HepG2 (cell line): ENCODE data around the gene PDIK1L. TPM values are rescaled to one million over a fixed set of nuclear protein-coding genes. Genes with fewer than 3 reads are reported as not detected.

ENCODE experiments used
- ATAC-seq: fragments of 200-7000 bp; cut with Tn5 transposase; 3 replicates; pipeline ENCODE4 v1.9.1; 2020; ENCODE audit warnings: mild to moderate bottlenecking, moderate library complexity
- BruUV-seq: library from RNA; stranded (reverse); fragments of 400-500 nt; replicated peaks from 2 replicates; lab custom pipeline; 2021; lab: Mats Ljungman, UMichigan
- CTCF ChIA-PET: fragments of 300-600 bp; formaldehyde crosslinking; extraction: SDS; loops from one replicate; lab custom pipeline; 2021; ENCODE audit warnings: low total read pairs, inconsistent platforms, low intra/inter-chr PET ratio; lab: Yijun Ruan, JAX
- POLR2A ChIA-PET: fragments of 350-600 bp; sonication (Branson Sonifier 250); formaldehyde crosslinking; loops from one replicate; lab custom pipeline; 2020; ENCODE audit warnings: antibody characterized with exemption, inconsistent platforms; lab: Yijun Ruan, JAX
- DNase-seq: peaks from one replicate; pipeline ENCODE4 v3.0.0-alpha.2; 2015; ENCODE audit warnings: low spot score
- FAIRE-seq: peaks from 3 replicates; lab custom pipeline; 2011; peaks lifted over from hg19 to GRCh38; lab: Jason Lieb, UNC
- H2AFZ ChIP-seq: one replicate; pipeline ENCODE4 v1.6.1; 2011; ENCODE audit warnings: low read length, inconsistent platforms
- H3K27ac ChIP-seq: fragments of 300-600 bp; 3 replicates; pipeline ENCODE4 v1.8.0; 2011; ENCODE audit warnings: mixed run types, mild to moderate bottlenecking, mixed read lengths, low read length, inconsistent platforms; ENCODE audit not compliant: insufficient read depth; ENCODE audit errors: extremely low read length
- H3K27me3 ChIP-seq, 2 experiments: fragments of 200-600 bp in 1 of 2; 2 replicates in 1 of 2; 3 replicates in 1 of 2; pipeline versions ENCODE4 v1.6.0 to v1.8.0; 2011; ENCODE audit warnings: low read length in 2 of 2, mild to moderate bottlenecking in 2 of 2, moderate library complexity in 2 of 2, inconsistent platforms in 1 of 2; ENCODE audit not compliant: insufficient read depth in 2 of 2, control insufficient read depth in 1 of 2
- H3K36me3 ChIP-seq, 2 experiments: fragments of 200-600 bp in 1 of 2; replicated peaks in 1 of 2; 2 replicates in 1 of 2; 3 replicates in 1 of 2; pipeline versions ENCODE4 v1.5.1 to v1.8.0; 2011; ENCODE audit warnings: low read length in 2 of 2, inconsistent platforms in 1 of 2; ENCODE audit not compliant: insufficient read depth in 2 of 2, control insufficient read depth in 1 of 2
- H3K4me1 ChIP-seq: 2 replicates; pipeline ENCODE4 v1.5.1; 2012; ENCODE audit warnings: low read length, inconsistent platforms; ENCODE audit not compliant: insufficient read depth
- H3K4me2 ChIP-seq: 2 replicates; pipeline ENCODE4 v1.6.0; 2011; ENCODE audit warnings: low read depth, low read length, inconsistent platforms
- H3K4me3 ChIP-seq, 3 experiments: fragments of 200-600 bp in 1 of 3; sonication (generic), shearing (Covaris generic) in 1 of 3; replicated peaks in 1 of 3; 2 replicates each; pipeline ENCODE4 v1.5.1; 2011 to 2016; ENCODE audit warnings: low read length in 3 of 3, inconsistent platforms in 2 of 3, low read depth in 2 of 3, mild to moderate bottlenecking in 2 of 3, control low read depth in 1 of 3, mixed read lengths in 1 of 3; ENCODE audit not compliant: insufficient read depth in 1 of 3
- H3K79me2 ChIP-seq: one replicate; pipeline ENCODE4 v1.6.1; 2011; ENCODE audit warnings: low read length, inconsistent platforms; ENCODE audit not compliant: insufficient read depth
- H3K9ac ChIP-seq: 2 replicates; pipeline ENCODE4 v1.6.0; 2011; ENCODE audit warnings: mild to moderate bottlenecking, low read depth, low read length, inconsistent platforms; ENCODE audit not compliant: insufficient read depth
- H3K9me3 ChIP-seq: 2 replicates; pipeline ENCODE4 v1.5.1; 2012; ENCODE audit warnings: mild to moderate bottlenecking, low read length
- H4K20me1 ChIP-seq: 2 replicates; pipeline ENCODE4 v1.6.0; 2011; ENCODE audit warnings: inconsistent platforms, mild to moderate bottlenecking, low read length, moderate library complexity; ENCODE audit not compliant: insufficient read depth
- BCL6 ChIP-seq: IDR thresholded peaks from 2 replicates; pipeline ENCODE4 v1.6.1; 2016; ENCODE audit warnings: missing genetic modification reagents, missing compliant biosample characterization
- GLI4 ChIP-seq: sonication (generic); formaldehyde crosslinking; IDR thresholded peaks from 2 replicates; pipeline ENCODE4 v1.5.1; 2020; ENCODE audit warnings: missing genetic modification reagents, mild to moderate bottlenecking, moderate library complexity, borderline replicate concordance
- TOPORS ChIP-seq: sonication (generic); formaldehyde crosslinking; IDR thresholded peaks from 2 replicates; pipeline ENCODE4 v1.8.0; 2023; ENCODE audit warnings: mild to moderate bottlenecking, missing genetic modification reagents
- ZMYM4 ChIP-seq: sonication (generic); formaldehyde crosslinking; IDR thresholded peaks from 2 replicates; pipeline ENCODE4 v1.8.1; 2023; ENCODE audit warnings: mild to moderate bottlenecking, missing genetic modification reagents
- ZNF101 ChIP-seq: sonication (generic); formaldehyde crosslinking; IDR thresholded peaks from 2 replicates; pipeline ENCODE4 v1.4.0; 2020; ENCODE audit warnings: mild to moderate bottlenecking, low read depth, missing genetic modification reagents, borderline replicate concordance
- ZNF235 ChIP-seq: sonication (generic); formaldehyde crosslinking; IDR thresholded peaks from 2 replicates; pipeline ENCODE4 v1.8.1; 2023; ENCODE audit warnings: mild to moderate bottlenecking, missing genetic modification reagents, borderline replicate concordance
- ZNF558 ChIP-seq: sonication (generic); formaldehyde crosslinking; IDR thresholded peaks from 2 replicates; pipeline ENCODE4 v1.9.0; 2022; ENCODE audit warnings: mild to moderate bottlenecking, missing genetic modification reagents, borderline replicate concordance
- ZNF563 ChIP-seq: sonication (generic); formaldehyde crosslinking; IDR thresholded peaks from 2 replicates; pipeline ENCODE4 v1.8.0; 2022; ENCODE audit warnings: mild to moderate bottlenecking, moderate library complexity, missing genetic modification reagents
- ZSCAN25 ChIP-seq: sonication (generic); formaldehyde crosslinking; IDR thresholded peaks from 2 replicates; pipeline ENCODE4 v1.8.0; 2022; ENCODE audit warnings: mild to moderate bottlenecking, missing genetic modification reagents
- ZSCAN30 ChIP-seq: sonication (generic); formaldehyde crosslinking; IDR thresholded peaks from 2 replicates; pipeline ENCODE4 v1.5.0; 2020; ENCODE audit warnings: mild to moderate bottlenecking, missing genetic modification reagents
- WGBS: methylation state at CpG from one replicate; pipeline ENCODE4 v1.1.6; 2017; ENCODE audit warnings: low lambda C conversion rate; 5-methylcytosine and 5-hydroxymethylcytosine counted together
- in situ Hi-C: cut with HindIII; loops from 2 replicates; pipeline ENCODE4 v1.10.0; 2017; ENCODE audit warnings: low pct_unique_long_range_greater_than_20kb; ENCODE audit not compliant: extremely low pct_ligation_motif_present
- intact Hi-C: fragments of 100-400 bp; cut with micrococcal nuclease; formaldehyde crosslinking; loops from one replicate; pipeline ENCODE4 v1.10.0; 2022; ENCODE audit not compliant: unreplicated experiment
- polyA plus RNA-seq, 8 experiments: library from polyadenylated mRNA; depleted of rRNA in 3 of 8; stranded (reverse) in 7 of 8; unstranded in 1 of 8; fragments of >200 nt; fragmentation: Illumina TruSeq in 4 of 8; extraction: Trizol in 4 of 8; gene quantifications; 2 replicates each; pipeline versions ENCODE4 v1.2.1 to v1.2.3, GENCODE V29; 2011 to 2016; ENCODE audit warnings: low read depth in 4 of 8, missing spikeins in 1 of 8, mixed read lengths in 1 of 8; ENCODE audit not compliant: insufficient read depth in 1 of 8
- total RNA-seq, 5 experiments: library from RNA; depleted of rRNA; stranded (reverse); fragments of >200 nt; fragmentation: Illumina TruSeq; extraction: Trizol; gene quantifications; 2 replicates each; pipeline ENCODE4 v1.2.3, GENCODE V29; 2016; ENCODE audit warnings: low read depth in 1 of 5
- TF ChIP-seq, protein P1 (sequence below): sonication (generic); formaldehyde crosslinking; IDR thresholded peaks from 2 replicates; pipeline ENCODE4 v1.5.1; 2020; ENCODE audit warnings: missing genetic modification reagents, mild to moderate bottlenecking, borderline replicate concordance
- TF ChIP-seq, protein P2 (sequence below): sonication (generic); formaldehyde crosslinking; IDR thresholded peaks from 2 replicates; pipeline ENCODE4 v1.4.0; 2020; ENCODE audit warnings: mild to moderate bottlenecking, missing genetic modification reagents

PDIK1L gene
- total and polyA plus RNA-seq, 2 of the 13 experiments (the other 11 are each of a cell fraction or from before 2014, with no cell fraction given), result 1.9 to 4.6 TPM

DNA sequence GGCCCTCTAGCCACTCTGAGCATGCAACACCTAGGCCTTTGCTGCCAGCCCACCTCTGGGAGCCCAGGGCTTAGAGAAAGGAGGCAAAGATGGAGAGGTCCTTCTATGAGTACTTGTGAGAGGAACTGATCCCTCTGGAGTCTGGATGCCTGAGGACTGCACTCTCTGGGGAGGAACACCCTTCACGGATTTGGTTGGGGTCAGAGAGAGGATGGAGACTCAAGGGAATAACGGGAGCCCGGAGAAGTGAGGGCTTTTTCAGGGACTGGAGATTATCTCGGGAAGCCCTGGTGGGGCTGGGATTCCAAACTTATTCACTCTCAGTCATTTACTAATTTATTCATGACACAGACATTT lies 57.6 kb downstream of the PDIK1L start:
- peaks cover 31% of the 10 kb centered on the region for H3K4me1 ChIP-seq
- no peaks in the 10 kb centered on the region for H4K20me1 ChIP-seq
- H3K9me3 ChIP-seq, result no peaks in the 10 kb centered on the region
- no peak overlapping the region for H3K9ac ChIP-seq
- 53% methylated on average over 4 of the region's 4 CpGs for WGBS
- ATAC-seq, result peak; percentile 10; the same call in 1 of the 3 replicates
- no peak overlapping the region for H3K27ac ChIP-seq
- in situ Hi-C loops (loop anchor here (10.0 kb wide), 1 partner anchor 274 kb away; no protein-coding TSS in a partner anchor), intact Hi-C loops (loop anchor here (2.0 kb wide), 1 partner anchor 64 kb away; no protein-coding TSS in a partner anchor)
- TF ChIP-seq, protein P1, sequence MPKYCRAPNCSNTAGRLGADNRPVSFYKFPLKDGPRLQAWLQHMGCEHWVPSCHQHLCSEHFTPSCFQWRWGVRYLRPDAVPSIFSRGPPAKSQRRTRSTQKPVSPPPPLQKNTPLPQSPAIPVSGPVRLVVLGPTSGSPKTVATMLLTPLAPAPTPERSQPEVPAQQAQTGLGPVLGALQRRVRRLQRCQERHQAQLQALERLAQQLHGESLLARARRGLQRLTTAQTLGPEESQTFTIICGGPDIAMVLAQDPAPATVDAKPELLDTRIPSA (CRISPR knock-in tag), result no peak
- TF ChIP-seq ZSCAN30 (no peak), GLI4 (CRISPR knock-in tag) (no peak), ZNF563 (CRISPR knock-in tag) (no peak), ZNF558 (CRISPR knock-in tag) (no peak), ZMYM4 (CRISPR knock-in tag) (no peak), ZNF101 (no peak), ZSCAN25 (no peak), BCL6 (no peak), TOPORS (CRISPR knock-in tag) (no peak), ZNF235 (no peak)
- TF ChIP-seq, protein P2, sequence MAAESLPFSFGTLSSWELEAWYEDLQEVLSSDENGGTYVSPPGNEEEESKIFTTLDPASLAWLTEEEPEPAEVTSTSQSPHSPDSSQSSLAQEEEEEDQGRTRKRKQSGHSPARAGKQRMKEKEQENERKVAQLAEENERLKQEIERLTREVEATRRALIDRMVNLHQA (CRISPR knock-in tag), result no peak
- no peak for FAIRE-seq
- ChIA-PET POLR2A (interaction anchor here (0.7 to 1.6 kb wide), 8 partner anchors 9 to 349 kb away, joined by 3 to 31 read pairs (median 5); partner anchors contain the start of genes CEP85, DHDDS, MTFR1L and PDIK1L), CTCF (interaction anchor here (2.3 kb wide), 1 partner anchor 64 kb away, joined by 11 read pairs; the partner anchor contains the start of gene CEP85)
- H3K4me2 ChIP-seq, result peak overlapping the region; percentile 94
- H3K4me3 ChIP-seq, result peak overlapping the region; percentile 83 to 91 (median 90); a peak in 3 of 6 replicates
- H3K27me3 ChIP-seq, result peaks cover 2 to 15% of the 10 kb centered on the region in 2 experiments; a peak in 4 of 5 replicates
- H3K36me3 ChIP-seq, result no peaks in the 10 kb centered on the region
- no peak for DNase-seq
- H3K79me2 ChIP-seq, result peaks cover 7% of the 10 kb centered on the region
- no TSS peak for BruUV-seq
- H2AFZ ChIP-seq, result peak overlapping the region; percentile 57
